CD4-positive, alpha-beta T cell (primary cell): ENCODE data around the gene PLEKHF1. TPM values are rescaled to one million over a fixed set of nuclear protein-coding genes. Genes with fewer than 3 reads are reported as not detected.
A peak's percentile ranks its signal among the peaks of the same experiment; 100 is the strongest.

Experiments
- ATAC-seq: fragments of 200-7000 bp; cut with Tn5 transposase; one replicate; pipeline ENCODE4 v1.10.0; 2022; ENCODE audit warnings: mild to moderate bottlenecking; ENCODE audit not compliant: poor library complexity
- CTCF ChIA-PET: fragments of 350-600 bp; sonication (Branson Sonifier 250); formaldehyde crosslinking; loops from one replicate; lab custom pipeline; 2021; ENCODE audit warnings: antibody characterized with exemption, inconsistent platforms; lab: Charles Lee
- POLR2A ChIA-PET: fragments of 350-600 bp; sonication (Branson Sonifier 250); formaldehyde crosslinking; loops from one replicate; lab custom pipeline; 2021; ENCODE audit warnings: antibody characterized with exemption, inconsistent platforms; lab: Charles Lee
- DNase-seq, 14 experiments: peaks; one replicate each; pipeline ENCODE4 v3.0.0-alpha.2; 2013 to 2020; ENCODE audit warnings: mixed read lengths in 2 of 14
- H3K27ac ChIP-seq, 2 donors: one replicate each; pipeline versions ENCODE4 v1.5.1 to v1.7.0; 2013; ENCODE audit warnings: low read length in 2 of 2, low read depth in 1 of 2, mild to moderate bottlenecking in 1 of 2
- H3K27me3 ChIP-seq, 2 experiments: 1 replicate in 1 of 2; 2 replicates in 1 of 2; pipeline versions ENCODE4 v1.6.1 to v1.7.0; 2013; ENCODE audit warnings: low read length in 2 of 2, control low read depth in 1 of 2, mild to moderate bottlenecking in 1 of 2, moderate library complexity in 1 of 2; ENCODE audit not compliant: insufficient read depth in 2 of 2, control insufficient read depth in 1 of 2
- H3K36me3 ChIP-seq: one replicate; pipeline ENCODE4 v1.6.1; 2013; ENCODE audit warnings: low read length, control low read depth; ENCODE audit not compliant: insufficient read depth
- H3K4me1 ChIP-seq: one replicate; pipeline ENCODE4 v1.6.1; 2013; ENCODE audit warnings: low read length, control low read depth; ENCODE audit not compliant: insufficient read depth
- H3K4me3 ChIP-seq: one replicate; pipeline ENCODE4 v1.5.1; 2013; ENCODE audit warnings: mild to moderate bottlenecking, low read length, moderate library complexity
- H3K9me3 ChIP-seq, 2 experiments: 1 replicate in 1 of 2; 2 replicates in 1 of 2; pipeline versions ENCODE4 v1.6.1 to v1.7.0; 2013; ENCODE audit warnings: low read length in 2 of 2, mild to moderate bottlenecking in 2 of 2, control low read depth in 1 of 2, moderate library complexity in 1 of 2; ENCODE audit not compliant: control insufficient read depth in 1 of 2, insufficient read depth in 1 of 2
- H3K27ac Mint-ChIP-seq: one replicate; pipeline ENCODE4 v1.8.0; 2020; ENCODE audit warnings: mixed read lengths
- H3K27me3 Mint-ChIP-seq: one replicate; pipeline ENCODE4 v1.8.0; 2021; ENCODE audit warnings: mixed read lengths
- H3K36me3 Mint-ChIP-seq: one replicate; pipeline ENCODE4 v1.8.0; 2021; ENCODE audit warnings: low read depth, mixed read lengths
- H3K4me1 Mint-ChIP-seq: one replicate; pipeline ENCODE4 v1.8.0; 2021; ENCODE audit warnings: low read depth, mixed read lengths
- H3K4me3 Mint-ChIP-seq: one replicate; pipeline ENCODE4 v1.8.0; 2020; ENCODE audit warnings: mild to moderate bottlenecking, mixed read lengths
- H3K9me3 Mint-ChIP-seq: one replicate; pipeline ENCODE4 v1.8.0; 2020; ENCODE audit warnings: mixed read lengths
- CTCF ChIP-seq: fragments of 200-600 bp; IDR thresholded peaks from one replicate; pipeline ENCODE4 v1.8.0; 2022; ENCODE audit warnings: antibody characterized with exemption, mild to moderate bottlenecking
- intact Hi-C, 2 experiments: fragments of 100-400 bp; cut with DNase I in 1 of 2; cut with micrococcal nuclease in 1 of 2; formaldehyde crosslinking; loops; one replicate each; pipeline versions ENCODE4 v1.15.1 to v1.9.0; 2023 to 2025; cut with DNase I, micrococcal nuclease
- total RNA-seq, 174 experiments: library from RNA in 2 of 174; stranded (reverse) in 2 of 174; gene quantifications; one replicate each; pipeline ENCODE4 v1.2.3 and lab custom pipeline; 2021 to 2026

Gene PLEKHF1
- total RNA-seq, 2 experiments from 2014 or later: 37.5 to 41.0 TPM

GRCh38 chr19:29702161-29702962 lies 37.1 kb downstream of the PLEKHF1 start:
- H3K4me3 ChIP-seq: no peak overlapping the region
- ATAC-seq (no peak), DNase-seq (no peak)
- peaks cover 6% of the 10 kb centered on the region for H3K4me1 ChIP-seq
- ChIA-PET POLR2A (no interaction called here), CTCF (no interaction called here)
- Mint-ChIP-seq H3K9me3 (no peaks in the 10 kb centered on the region), H3K27me3 (no peaks in the 10 kb centered on the region), H3K36me3 (peaks cover 46% of the 10 kb centered on the region), H3K4me1 (peaks cover 12% of the 10 kb centered on the region), H3K27ac (no peak overlapping the region), H3K4me3 (no peak overlapping the region)
- H3K9me3 ChIP-seq: no peaks in the 10 kb centered on the region
- intact Hi-C loops: no loop called here
- peaks cover 52% of the 10 kb centered on the region for H3K36me3 ChIP-seq
- no peak overlapping the region for H3K27ac ChIP-seq
- H3K27me3 ChIP-seq: no peaks in the 10 kb centered on the region
- TF ChIP-seq CTCF: no peak

- ATAC-seq: no peak
- POLR2A ChIA-PET: no interaction called here
- no peaks in the 10 kb centered on the region for H3K27me3 Mint-ChIP-seq
- no peak overlapping the region for H3K27ac Mint-ChIP-seq
- no peak for DNase-seq
- no peaks in the 10 kb centered on the region for H3K9me3 Mint-ChIP-seq
- CTCF ChIA-PET: interaction anchor here (0.7 kb wide), 1 partner anchor 97 kb away, joined by 3 read pairs; the partner anchor contains the start of gene POP4
- intact Hi-C loops: no loop called here
- H3K27ac ChIP-seq: no peak overlapping the region
- H3K27me3 ChIP-seq: no peaks in the 10 kb centered on the region
- peaks cover 11% of the 10 kb centered on the region for H3K4me1 Mint-ChIP-seq
- no peaks in the 10 kb centered on the region for H3K9me3 ChIP-seq
- H3K36me3 Mint-ChIP-seq: peaks cover 52% of the 10 kb centered on the region
- H3K4me1 ChIP-seq: peaks cover 4% of the 10 kb centered on the region
- H3K36me3 ChIP-seq: peaks cover 55% of the 10 kb centered on the region
- no peak overlapping the region for H3K4me3 ChIP-seq
- no peak for TF ChIP-seq CTCF
- H3K4me3 Mint-ChIP-seq: no peak overlapping the region
Measured at GRCh38 chr19:29702963-29703320, 37.7 kb downstream of the PLEKHF1 start.

GRCh38 chr19:29704562-29705558 lies 39.6 kb downstream of the PLEKHF1 start:
- Histone ChIP-seq H3K4me1 (peaks cover 21% of the 10 kb centered on the region), H3K36me3 (peaks cover 62% of the 10 kb centered on the region), H3K27ac (no peak overlapping the region), H3K27me3 (no peaks in the 10 kb centered on the region), H3K9me3 (no peaks in the 10 kb centered on the region), H3K4me3 (no peak overlapping the region)
- Mint-ChIP-seq H3K27me3 (no peaks in the 10 kb centered on the region), H3K9me3 (no peaks in the 10 kb centered on the region), H3K4me1 (peaks cover 23% of the 10 kb centered on the region), H3K36me3 (peaks cover 55% of the 10 kb centered on the region), H3K27ac (peak overlapping the region; percentile 85), H3K4me3 (no peak overlapping the region)
- intact Hi-C loops: no loop called here
- POLR2A ChIA-PET: no interaction called here
- ATAC-seq (peak; percentile 34), DNase-seq (peak in 2 of 14 experiments; percentile 27 to 43)
- no peak for TF ChIP-seq CTCF
- CTCF ChIA-PET: interaction anchor here (1.9 kb wide), 1 partner anchor 12 kb away, joined by 5 read pairs; no protein-coding TSS in a partner anchor
